ENCODE results near the gene KIF18B. TPM values are rescaled to one million over a fixed set of nuclear protein-coding genes. Genes with fewer than 3 reads are reported as not detected.

The KIF18B gene
- total and polyA plus RNA-seq, 2 donors (not counting 3 experiments of a cell fraction or from before 2014, with no cell fraction given) = 24.5 to 50.3 TPM

GRCh38 chr17:44925731-44926697 is 21.6 kb downstream of the KIF18B start:
- Histone ChIP-seq H3K4me3 (replicated peaks in 1 of 3; ENCODE audit: insufficient read depth in 1 of 3, low read depth in 1 of 3, low read length in 3 of 3) (no peak overlapping the region), H3K27ac (ENCODE audit: insufficient read depth, low read depth, low read length) (no peak overlapping the region), H3K4me2 (ENCODE audit: insufficient read depth, low read length) (no peak overlapping the region), H3K36me3 (ENCODE audit: control insufficient read depth in 2 of 2, extremely low read depth in 1 of 2, insufficient read depth in 2 of 2, low read length in 2 of 2) (peaks cover 10 to 16% of the 10 kb centered on the region in 2 experiments), H3K79me2 (ENCODE audit: control insufficient read depth, insufficient read depth, low read length) (no peaks in the 10 kb centered on the region), H3K9me1 (replicated peaks; ENCODE audit: control insufficient read depth, extremely low read depth, insufficient read depth, low read length) (no peaks in the 10 kb centered on the region), H3K4me1 (ENCODE audit: control insufficient read depth, extremely low read depth, insufficient read depth, low read length) (no peaks in the 10 kb centered on the region), H3K9ac (replicated peaks; ENCODE audit: extremely low read depth, insufficient read depth, low read length) (no peak overlapping the region), H2AFZ (ENCODE audit: low read depth, low read length) (no peak overlapping the region), H3K9me3 (replicated peaks; ENCODE audit: control insufficient read depth, insufficient read depth, low read length) (no peaks in the 10 kb centered on the region), H3K27me3 (ENCODE audit: control insufficient read depth in 2 of 2, insufficient read depth in 2 of 2, low read length in 2 of 2) (peaks cover 0 to 2% of the 10 kb centered on the region in 2 experiments), H4K20me1 (replicated peaks; ENCODE audit: control insufficient read depth, extremely low read depth, insufficient read depth, low read length) (no peaks in the 10 kb centered on the region)
- TF ChIP-seq FOS (IDR thresholded peaks at IDR 0.05; ENCODE audit: borderline replicate concordance, insufficient read depth, low read length) = no peak
- TF ChIP-seq CTCF (IDR thresholded peaks at IDR 0.05; ENCODE audit: extremely low read depth in 1 of 2, insufficient read depth in 1 of 2, low read depth in 1 of 2, low read length in 2 of 2) = no peak
- TF ChIP-seq EZH2 (IDR thresholded peaks at IDR 0.05; ENCODE audit: borderline replicate concordance, low read depth, low read length, severe bottlenecking) = no peak
- no peak for TF ChIP-seq POLR2AphosphoS5 (IDR thresholded peaks at IDR 0.05; ENCODE audit: insufficient read depth, low read depth, low read length)
- no peak for TF ChIP-seq JUN (IDR thresholded peaks at IDR 0.05; ENCODE audit: borderline replicate concordance, insufficient read depth, insufficient read length, low read depth)
- no peak for TF ChIP-seq MYC (IDR thresholded peaks at IDR 0.05; ENCODE audit: low read depth, low read length)
- TF ChIP-seq POLR2A (IDR thresholded peaks at IDR 0.05; ENCODE audit: low read depth, low read length) = no peak
- no peak for TF ChIP-seq GATA2 (IDR thresholded peaks at IDR 0.05; ENCODE audit: insufficient read depth, insufficient read length, low read depth, low read length)
- no peak for TF ChIP-seq MAX (IDR thresholded peaks at IDR 0.05; ENCODE audit: insufficient read depth, insufficient read length)
- ChIA-PET POLR2A (no interaction called here), CTCF (interaction anchor here (1.0 to 1.8 kb wide), 3 partner anchors 20 to 209 kb away, joined by 3 to 6 read pairs (median 3); partner anchors contain the start of gene ACBD4)
- intact Hi-C loops (cut with micrococcal nuclease) = no loop called here
- FAIRE-seq (no peak), DNase-seq (ENCODE audit: low read depth, low spot score) (no peak)
- no TSS peak for BruUV-seq (replicated peaks)
- dilution Hi-C loops (cut with MboI; ENCODE audit: extremely low pct_ligation_motif_present, low sequenced_read_pairs) = no loop called here

Measured in endothelial cell of umbilical vein (primary cell).